ENCODE results near the gene FKBP4. TPM values are rescaled to one million over a fixed set of nuclear protein-coding genes. Genes with fewer than 3 reads are reported as not detected.

Gene FKBP4
- polyA plus RNA-seq, 1 donor (not counting 4 experiments of a cell fraction or from before 2014, with no cell fraction given) = 80.8 TPM

DNA sequence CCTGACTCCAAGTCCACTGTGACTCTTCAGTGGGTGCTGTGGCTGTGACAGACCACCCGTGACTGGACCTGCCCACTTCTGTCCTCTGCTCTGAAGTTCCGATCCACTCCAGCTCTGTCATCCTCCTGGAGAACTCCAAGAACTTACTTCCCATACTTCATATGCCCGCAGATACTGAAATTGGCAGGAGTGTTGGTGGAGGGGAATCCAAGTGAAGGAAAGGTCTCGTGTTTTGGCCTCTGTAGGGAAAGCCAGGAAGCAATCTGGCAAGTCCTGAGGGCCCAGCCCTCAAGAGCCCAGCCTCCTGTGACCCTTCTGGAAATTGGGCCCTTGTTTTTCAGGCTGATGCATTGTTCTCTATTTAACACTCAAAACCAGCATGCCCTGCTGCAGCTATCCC lies 22.4 kb upstream of the FKBP4 start:
- Histone ChIP-seq H3K9me1 (ENCODE audit: control insufficient read depth, extremely low read depth, insufficient read depth, low read length) (no peaks in the 10 kb centered on the region), H3K9me3 (ENCODE audit: control insufficient read depth, low read depth, low read length) (no peaks in the 10 kb centered on the region), H3K4me1 (ENCODE audit: control insufficient read depth, extremely low read depth, insufficient read depth, low read length) (no peaks in the 10 kb centered on the region), H3K27ac (ENCODE audit: control insufficient read depth, insufficient read depth, low read length) (no peak overlapping the region), H3K4me3 (ENCODE audit: control insufficient read depth in 2 of 3, extremely low read depth in 1 of 3, insufficient read depth in 2 of 3, low read depth in 1 of 3, low read length in 3 of 3) (no peak overlapping the region), H2AFZ (ENCODE audit: control insufficient read depth, low read length) (no peak overlapping the region), H3K9ac (ENCODE audit: control insufficient read depth, extremely low read depth, insufficient read depth, low read length) (no peak overlapping the region), H3K79me2 (ENCODE audit: control insufficient read depth, insufficient read depth, low read length) (no peaks in the 10 kb centered on the region), H3K27me3 (ENCODE audit: control insufficient read depth, extremely low read depth, insufficient read depth, low read length) (no peaks in the 10 kb centered on the region), H3K4me2 (ENCODE audit: control insufficient read depth, extremely low read depth, insufficient read depth, low read depth, low read length) (no peak overlapping the region), H3K36me3 (ENCODE audit: control insufficient read depth in 2 of 2, extremely low read depth in 1 of 2, insufficient read depth in 2 of 2, low read length in 2 of 2) (no peaks in the 10 kb centered on the region), H4K20me1 (ENCODE audit: control insufficient read depth, extremely low read depth, insufficient read depth, low read length) (no peaks in the 10 kb centered on the region)
- DNase-seq (ENCODE audit: low read depth, low spot score) (no peak), FAIRE-seq (no peak)
- no peak for TF ChIP-seq CTCF (optimal IDR thresholded peaks at IDR 0.05 in 1 of 3, IDR thresholded peaks at IDR 0.05 in 1 of 3, conservative IDR thresholded peaks at IDR 0.05 in 1 of 3; ENCODE audit: extremely low read depth in 1 of 3, insufficient read depth in 2 of 3, low read length in 3 of 3)
- dilution Hi-C loops (cut with MboI; ENCODE audit: extremely low pct_ligation_motif_present, low sequenced_read_pairs) = no loop called here

GRCh38 chr12:2773199-2773875 lies 21.4 kb upstream of the FKBP4 start:
- H3K4me2 ChIP-seq (ENCODE audit: control insufficient read depth, extremely low read depth, insufficient read depth, low read depth, low read length) = no peak overlapping the region
- dilution Hi-C loops (cut with MboI; ENCODE audit: extremely low pct_ligation_motif_present, low sequenced_read_pairs) = no loop called here
- H3K9ac ChIP-seq (ENCODE audit: control insufficient read depth, extremely low read depth, insufficient read depth, low read length) = no peak overlapping the region
- H3K9me1 ChIP-seq (ENCODE audit: control insufficient read depth, extremely low read depth, insufficient read depth, low read length) = no peaks in the 10 kb centered on the region
- H3K27me3 ChIP-seq (ENCODE audit: control insufficient read depth, extremely low read depth, insufficient read depth, low read length) = no peaks in the 10 kb centered on the region
- H4K20me1 ChIP-seq (ENCODE audit: control insufficient read depth, extremely low read depth, insufficient read depth, low read length) = no peaks in the 10 kb centered on the region
- TF ChIP-seq EZH2 (IDR thresholded peaks at IDR 0.05; ENCODE audit: low read length) (no peak), CTCF (optimal IDR thresholded peaks at IDR 0.05 in 1 of 3, IDR thresholded peaks at IDR 0.05 in 1 of 3, conservative IDR thresholded peaks at IDR 0.05 in 1 of 3; ENCODE audit: extremely low read depth in 1 of 3, insufficient read depth in 2 of 3, low read length in 3 of 3) (no peak)
- no peak for DNase-seq (ENCODE audit: low read depth, low spot score)
- no peak overlapping the region for H2AFZ ChIP-seq (ENCODE audit: control insufficient read depth, low read length)
- H3K79me2 ChIP-seq (ENCODE audit: control insufficient read depth, insufficient read depth, low read length) = no peaks in the 10 kb centered on the region
- H3K27ac ChIP-seq (ENCODE audit: control insufficient read depth, insufficient read depth, low read length) = no peak overlapping the region
- no peaks in the 10 kb centered on the region for H3K9me3 ChIP-seq (ENCODE audit: control insufficient read depth, low read depth, low read length)
- H3K4me1 ChIP-seq (ENCODE audit: control insufficient read depth, extremely low read depth, insufficient read depth, low read length) = no peaks in the 10 kb centered on the region
- no peaks in the 10 kb centered on the region for H3K36me3 ChIP-seq (ENCODE audit: control insufficient read depth in 2 of 2, extremely low read depth in 1 of 2, insufficient read depth in 2 of 2, low read length in 2 of 2)
- no peak overlapping the region for H3K4me3 ChIP-seq (ENCODE audit: control insufficient read depth in 2 of 3, extremely low read depth in 1 of 3, insufficient read depth in 2 of 3, low read depth in 1 of 3, low read length in 3 of 3)
- no peak for FAIRE-seq

Data from keratinocyte (primary cell).